Panc1 (cell line): ENCODE results near the gene RTCB. TPM values are rescaled to one million over a fixed set of nuclear protein-coding genes. Genes with fewer than 3 reads are reported as not detected.

Source experiments
- ATAC-seq: fragments of 200-7000 bp; cut with Tn5 transposase; 2 replicates; pipeline ENCODE4 v1.9.1; 2020; ENCODE audit warnings: mild to moderate bottlenecking, moderate library complexity
- Bru-seq: library from RNA; stranded (reverse); fragments of 400-500 nt; gene quantifications from one replicate; lab custom pipeline; 2021; lab: Mats Ljungman, UMichigan
- BruChase-seq, 2 experiments: library from RNA; stranded (reverse); fragments of 400-500 nt; gene quantifications; one replicate each; lab custom pipeline; 2021; lab: Mats Ljungman, UMichigan
- BruUV-seq: library from RNA; stranded (reverse); fragments of 400-500 nt; replicated peaks from 2 replicates; lab custom pipeline; 2021; lab: Mats Ljungman, UMichigan
- CTCF ChIA-PET: fragments of 300-600 bp; sonication (Branson Sonifier 250); formaldehyde crosslinking; loops from one replicate; lab custom pipeline; 2022; ENCODE audit warnings: antibody characterized with exemption; lab: Charles Lee
- POLR2A ChIA-PET: fragments of 300-600 bp; sonication (Branson Sonifier 250); formaldehyde crosslinking; loops from one replicate; lab custom pipeline; 2022; ENCODE audit warnings: antibody characterized with exemption; lab: Charles Lee
- DNase-seq: peaks from one replicate; pipeline ENCODE4 v3.0.0-alpha.2; 2010; ENCODE audit warnings: low read depth, low spot score
- H3K27ac ChIP-seq: 2 replicates; pipeline ENCODE4 v1.5.1; 2011; ENCODE audit warnings: mild to moderate bottlenecking, low read length, inconsistent platforms
- H3K27me3 ChIP-seq: fragments of 200-500 bp; sonication (Bioruptor generic); 2 replicates; pipeline ENCODE4 v1.6.0; 2014; ENCODE audit warnings: low read length, inconsistent platforms; ENCODE audit not compliant: control insufficient read depth, insufficient read depth
- H3K36me3 ChIP-seq: fragments of 200-500 bp; sonication (Bioruptor generic); 2 replicates; pipeline ENCODE4 v1.5.1; 2014; ENCODE audit warnings: inconsistent platforms, mild to moderate bottlenecking, low read length, moderate library complexity; ENCODE audit not compliant: control insufficient read depth, insufficient read depth
- H3K4me1 ChIP-seq: 2 replicates; pipeline ENCODE4 v1.5.1; 2011; ENCODE audit warnings: inconsistent platforms, mild to moderate bottlenecking, low read length, moderate library complexity; ENCODE audit not compliant: control insufficient read depth, insufficient read depth
- H3K4me3 ChIP-seq, 2 experiments: 2 replicates each; pipeline ENCODE4 v1.5.1; 2011 to 2012; ENCODE audit warnings: low read depth in 2 of 2, low read length in 2 of 2, mild to moderate bottlenecking in 2 of 2, inconsistent platforms in 1 of 2, moderate library complexity in 1 of 2
- H3K9me3 ChIP-seq: fragments of 200-500 bp; sonication (Bioruptor generic); 2 replicates; pipeline ENCODE4 v1.5.1; 2014; ENCODE audit warnings: low read depth, mild to moderate bottlenecking, inconsistent platforms, low read length, moderate library complexity; ENCODE audit not compliant: control insufficient read depth, insufficient read depth
- POLR2AphosphoS5 ChIP-seq: IDR thresholded peaks from 2 replicates; pipeline ENCODE4 v1.6.1; 2012; ENCODE audit warnings: mild to moderate bottlenecking, low read depth, low read length, moderate library complexity
- SIN3A ChIP-seq: IDR thresholded peaks from 2 replicates; pipeline ENCODE4 v1.6.1; 2012; ENCODE audit warnings: low read depth, mild to moderate bottlenecking, low read length, moderate library complexity, borderline replicate concordance; ENCODE audit not compliant: insufficient read depth
- TCF7L2 ChIP-seq: IDR thresholded peaks from 2 replicates; pipeline ENCODE4 v1.6.1; 2011; ENCODE audit warnings: mild to moderate bottlenecking, low read depth, low read length, inconsistent platforms
- in situ Hi-C: cut with HindIII; loops from 2 replicates; pipeline ENCODE4 v1.10.0; 2016; ENCODE audit warnings: low sequenced_read_pairs, low pct_unique_long_range_greater_than_20kb
- intact Hi-C: fragments of 100-400 bp; cut with micrococcal nuclease; formaldehyde crosslinking; loops from one replicate; pipeline ENCODE4 v1.10.0; 2022; ENCODE audit not compliant: unreplicated experiment
- long read RNA-seq: library from polyadenylated mRNA; unstranded; transcript quantifications from one replicate; pipeline ENCODE4 v2.0.0, GENCODE V29; 2021; ENCODE audit not compliant: unreplicated experiment
- polyA plus RNA-seq: library from polyadenylated mRNA; unstranded; fragments of >200 nt; gene quantifications from one replicate; pipeline ENCODE4 v1.2.1, GENCODE V29; 2012; ENCODE audit warnings: missing spikeins; ENCODE audit not compliant: insufficient read length
- total RNA-seq: library from RNA; stranded (reverse); gene quantifications from one replicate; pipeline ENCODE4 v1.2.1, GENCODE V29; 2021; ENCODE audit not compliant: unreplicated experiment
- TF ChIP-seq, protein P1 (sequence below), 2 experiments: IDR thresholded peaks; 2 replicates each; pipeline ENCODE4 v1.6.1; 2011 to 2012; ENCODE audit warnings: low read depth in 2 of 2, control low read depth in 1 of 2, low read length in 1 of 2, mild to moderate bottlenecking in 1 of 2, moderate library complexity in 1 of 2; ENCODE audit not compliant: insufficient read depth in 1 of 2
- TF ChIP-seq, protein P2 (sequence below): fragments of 450-650 bp; IDR thresholded peaks from 2 replicates; pipeline ENCODE4 v1.5.1; 2017; ENCODE audit warnings: mild to moderate bottlenecking

RTCB gene
- 55.9 TPM for total RNA-seq
- polyA plus RNA-seq, result 49.9 TPM
- Bru-seq, nascent RNA, result percentile 72 among the genes with signal in this experiment
- BruChase-seq, experiment 1, labeled RNA remaining after a 2-hour chase, result percentile 70 among the genes with signal in this experiment
- BruChase-seq, experiment 2, labeled RNA remaining after a 6-hour chase, result percentile 82 among the genes with signal in this experiment
- long read RNA-seq, transcript RTCB-201 (12 exons, 2,027 nt), result major isoform, 197 of 224 reads
- long read RNA-seq, partial matches to known transcripts, result 13 of 224 reads
- long read RNA-seq, other reads (novel, unspliced or antisense), result 14 of 224 reads

DNA sequence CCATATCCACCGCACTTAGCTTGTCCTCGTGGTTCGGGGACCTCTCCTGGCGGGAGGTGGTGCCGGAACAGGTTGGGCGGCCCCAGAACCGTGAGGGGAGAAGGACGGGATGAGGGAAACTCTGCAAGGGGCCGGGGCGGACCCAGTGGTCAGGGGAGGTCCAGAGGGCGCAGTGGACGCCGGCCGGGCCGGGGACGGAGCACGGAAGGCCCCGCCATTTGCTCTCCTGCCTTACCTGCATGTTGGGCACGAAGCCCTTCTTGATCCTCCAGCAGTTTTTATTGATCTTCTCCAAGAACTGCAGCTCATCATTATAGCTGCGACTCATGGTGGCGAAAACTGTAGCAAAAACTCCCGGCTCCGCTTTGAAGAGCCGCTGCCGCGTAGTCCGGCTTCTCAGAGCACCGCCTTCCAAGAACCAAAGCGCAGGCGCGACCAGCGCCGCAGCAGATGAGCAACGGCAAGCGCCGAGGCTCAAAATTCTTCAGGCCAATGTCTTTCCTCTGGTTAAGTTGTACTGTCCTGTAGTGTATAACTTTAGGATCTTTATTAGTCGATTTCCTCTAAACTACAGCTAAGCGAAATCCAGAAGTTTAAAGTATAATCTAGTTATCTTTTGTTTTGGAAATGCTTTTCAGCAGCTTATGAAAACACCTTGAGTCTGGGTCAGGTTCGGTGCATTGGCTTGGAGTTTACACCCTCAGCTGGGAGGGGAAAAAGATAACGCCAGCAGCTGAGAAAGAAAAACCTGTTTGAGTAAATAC, at the start of gene RTCB:
Gene RTCB, minus strand, starts transcription at position 419 of the 764 bp plus-strand sequence. Its CDS starts 91 bp downstream, at position 328.
- CTCF ChIA-PET, result interaction anchor here (0.7 kb wide), 1 partner anchor 14 kb away, joined by 3 read pairs; no protein-coding TSS in a partner anchor
- in situ Hi-C loops, result no loop called here
- intact Hi-C loops, result loop anchor here (2.0 kb wide), 1 partner anchor 63 kb away; the partner anchor contains the start of gene FBXO7
- TF ChIP-seq SIN3A (0 out of 2 replicates have a peak, but pooled peaks have one; percentile 32), TCF7L2 (peak; percentile 99), POLR2AphosphoS5 (peak; percentile 63)
- TF ChIP-seq, protein P1, sequence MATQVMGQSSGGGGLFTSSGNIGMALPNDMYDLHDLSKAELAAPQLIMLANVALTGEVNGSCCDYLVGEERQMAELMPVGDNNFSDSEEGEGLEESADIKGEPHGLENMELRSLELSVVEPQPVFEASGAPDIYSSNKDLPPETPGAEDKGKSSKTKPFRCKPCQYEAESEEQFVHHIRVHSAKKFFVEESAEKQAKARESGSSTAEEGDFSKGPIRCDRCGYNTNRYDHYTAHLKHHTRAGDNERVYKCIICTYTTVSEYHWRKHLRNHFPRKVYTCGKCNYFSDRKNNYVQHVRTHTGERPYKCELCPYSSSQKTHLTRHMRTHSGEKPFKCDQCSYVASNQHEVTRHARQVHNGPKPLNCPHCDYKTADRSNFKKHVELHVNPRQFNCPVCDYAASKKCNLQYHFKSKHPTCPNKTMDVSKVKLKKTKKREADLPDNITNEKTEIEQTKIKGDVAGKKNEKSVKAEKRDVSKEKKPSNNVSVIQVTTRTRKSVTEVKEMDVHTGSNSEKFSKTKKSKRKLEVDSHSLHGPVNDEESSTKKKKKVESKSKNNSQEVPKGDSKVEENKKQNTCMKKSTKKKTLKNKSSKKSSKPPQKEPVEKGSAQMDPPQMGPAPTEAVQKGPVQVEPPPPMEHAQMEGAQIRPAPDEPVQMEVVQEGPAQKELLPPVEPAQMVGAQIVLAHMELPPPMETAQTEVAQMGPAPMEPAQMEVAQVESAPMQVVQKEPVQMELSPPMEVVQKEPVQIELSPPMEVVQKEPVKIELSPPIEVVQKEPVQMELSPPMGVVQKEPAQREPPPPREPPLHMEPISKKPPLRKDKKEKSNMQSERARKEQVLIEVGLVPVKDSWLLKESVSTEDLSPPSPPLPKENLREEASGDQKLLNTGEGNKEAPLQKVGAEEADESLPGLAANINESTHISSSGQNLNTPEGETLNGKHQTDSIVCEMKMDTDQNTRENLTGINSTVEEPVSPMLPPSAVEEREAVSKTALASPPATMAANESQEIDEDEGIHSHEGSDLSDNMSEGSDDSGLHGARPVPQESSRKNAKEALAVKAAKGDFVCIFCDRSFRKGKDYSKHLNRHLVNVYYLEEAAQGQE (IDR thresholded peaks at IDR 0.05; ENCODE audit: insufficient read depth in 1 of 2, low read depth in 2 of 2, low read length in 1 of 2), result 0 out of 4 replicates have a peak, but pooled peaks of 1 of the 2 experiments have one; percentile 27
- TF ChIP-seq, protein P2, sequence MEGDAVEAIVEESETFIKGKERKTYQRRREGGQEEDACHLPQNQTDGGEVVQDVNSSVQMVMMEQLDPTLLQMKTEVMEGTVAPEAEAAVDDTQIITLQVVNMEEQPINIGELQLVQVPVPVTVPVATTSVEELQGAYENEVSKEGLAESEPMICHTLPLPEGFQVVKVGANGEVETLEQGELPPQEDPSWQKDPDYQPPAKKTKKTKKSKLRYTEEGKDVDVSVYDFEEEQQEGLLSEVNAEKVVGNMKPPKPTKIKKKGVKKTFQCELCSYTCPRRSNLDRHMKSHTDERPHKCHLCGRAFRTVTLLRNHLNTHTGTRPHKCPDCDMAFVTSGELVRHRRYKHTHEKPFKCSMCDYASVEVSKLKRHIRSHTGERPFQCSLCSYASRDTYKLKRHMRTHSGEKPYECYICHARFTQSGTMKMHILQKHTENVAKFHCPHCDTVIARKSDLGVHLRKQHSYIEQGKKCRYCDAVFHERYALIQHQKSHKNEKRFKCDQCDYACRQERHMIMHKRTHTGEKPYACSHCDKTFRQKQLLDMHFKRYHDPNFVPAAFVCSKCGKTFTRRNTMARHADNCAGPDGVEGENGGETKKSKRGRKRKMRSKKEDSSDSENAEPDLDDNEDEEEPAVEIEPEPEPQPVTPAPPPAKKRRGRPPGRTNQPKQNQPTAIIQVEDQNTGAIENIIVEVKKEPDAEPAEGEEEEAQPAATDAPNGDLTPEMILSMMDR, result no peak
- no peaks in the 10 kb centered on the region for H3K9me3 ChIP-seq
- peak within 1 kb of the TSS; percentile 86 for H3K27ac ChIP-seq
- BruUV-seq, result no TSS peak
- POLR2A ChIA-PET, result interaction anchor here (0.6 kb wide), 1 partner anchor 238 kb away, joined by 4 read pairs; no protein-coding TSS in a partner anchor
- ATAC-seq, result peak; percentile 94
- H3K27me3 ChIP-seq, result no peaks in the 10 kb centered on the region
- peak; percentile 75 for DNase-seq
- H3K36me3 ChIP-seq, result peaks cover 3% of the 10 kb centered on the region
- H3K4me1 ChIP-seq, result no peaks in the 10 kb centered on the region
- H3K4me3 ChIP-seq, result peak within 1 kb of the TSS; percentile 96 to 99

DNA sequence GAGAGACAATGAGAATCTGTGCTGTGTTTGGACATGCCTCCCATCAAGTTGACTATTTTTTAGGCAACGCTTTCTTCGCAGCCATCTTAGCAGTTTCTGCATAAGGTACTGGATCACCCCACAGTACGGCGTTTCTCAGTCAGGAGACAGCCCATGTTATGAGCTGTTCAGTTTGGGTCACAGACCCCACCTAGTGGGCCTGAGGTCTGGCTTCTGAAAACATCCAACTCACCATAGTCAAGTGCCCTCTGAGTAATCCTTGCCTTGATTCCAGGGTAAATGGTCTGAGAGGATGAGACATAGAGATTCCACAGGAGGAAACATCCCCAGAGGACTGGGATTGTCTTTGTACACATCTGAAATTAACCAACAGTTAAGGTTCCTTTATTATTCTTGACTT, 45.0 kb upstream of the RTCB start:
- no peak for ATAC-seq
- ChIA-PET CTCF (interaction anchor here (0.6 kb wide), 1 partner anchor 38 kb away, joined by 7 read pairs; no protein-coding TSS in a partner anchor), POLR2A (no interaction called here)
- no peak for TF ChIP-seq SIN3A
- TF ChIP-seq TCF7L2, result no peak
- TF ChIP-seq, protein P1 (IDR thresholded peaks at IDR 0.05; ENCODE audit: insufficient read depth in 1 of 2, low read depth in 2 of 2, low read length in 1 of 2), result no peak
- TF ChIP-seq, protein P2, result no peak
- BruUV-seq, result no TSS peak
- Histone ChIP-seq H3K36me3 (no peaks in the 10 kb centered on the region), H3K9me3 (no peaks in the 10 kb centered on the region), H3K27me3 (peaks cover 2% of the 10 kb centered on the region; the same call in 1 of the 2 replicates), H3K4me3 (no peak overlapping the region), H3K4me1 (no peaks in the 10 kb centered on the region), H3K27ac (no peak overlapping the region)
- in situ Hi-C loops (no loop called here), intact Hi-C loops (no loop called here)
- no peak for DNase-seq
